Measurements from ENCODE around the gene UCN3. TPM values are rescaled to one million over a fixed set of nuclear protein-coding genes. Genes with fewer than 3 reads are reported as not detected.
A peak's percentile ranks its signal among the peaks of the same experiment; 100 is the strongest.

The UCN3 gene
- total RNA-seq, 1 experiment from 2014 or later = not detected

- Histone ChIP-seq H3K27ac (ENCODE audit: insufficient read length, low read depth, low read length) (no peak overlapping the region), H3K79me1 (ENCODE audit: insufficient read depth, low read depth, low read length, poor library complexity, severe bottlenecking) (peaks cover 11% of the 10 kb centered on the region), H3T11ph (ENCODE audit: low read length) (no peak overlapping the region), H2AK5ac (ENCODE audit: insufficient read length, low read length) (no peak overlapping the region), H3K4ac (ENCODE audit: low read depth, low read length) (no peak overlapping the region), H4K5ac (ENCODE audit: insufficient read length, low read depth, low read length) (no peak overlapping the region), H3K79me2 (ENCODE audit: insufficient read depth, low read length) (peaks cover 23% of the 10 kb centered on the region; the same call in 1 of the 2 replicates), H2BK5ac (ENCODE audit: insufficient read length, low read length) (no peak overlapping the region), H2BK12ac (ENCODE audit: insufficient read length, low read depth, low read length) (no peak overlapping the region), H3K14ac (ENCODE audit: insufficient read depth, low read length) (no peak overlapping the region), H3K4me2 (ENCODE audit: insufficient read depth, insufficient read length, low read length) (no peak overlapping the region), H3K9ac (ENCODE audit: extremely low read depth, insufficient read length, low read length) (no peak overlapping the region), H3K18ac (ENCODE audit: insufficient read length, low read depth, low read length) (no peak overlapping the region), H3K23ac (ENCODE audit: insufficient read length, low read depth, low read length) (no peak overlapping the region), H3K23me2 (ENCODE audit: insufficient read length, low read depth, low read length, poor library complexity, severe bottlenecking) (no peaks in the 10 kb centered on the region), H2BK120ac (ENCODE audit: low read depth, low read length, poor library complexity, severe bottlenecking) (no peak overlapping the region), H4K8ac (replicated peaks; ENCODE audit: insufficient read length, low read depth, low read length) (no peak overlapping the region), H2AFZ (ENCODE audit: low read length) (no peak overlapping the region), H3K4me1 (ENCODE audit: insufficient read depth, low read length) (peaks cover 2% of the 10 kb centered on the region; the same call in 1 of the 2 replicates), H3K9me3 (ENCODE audit: control insufficient read depth, low read depth, low read length) (no peaks in the 10 kb centered on the region), H2BK15ac (ENCODE audit: low read depth, low read length) (no peak overlapping the region), H3K56ac (ENCODE audit: insufficient read length, low read depth, low read length) (no peak overlapping the region), H3K27me3 (ENCODE audit: insufficient read depth, low read length) (no peaks in the 10 kb centered on the region), H4K91ac (ENCODE audit: insufficient read length, low read depth, low read length) (no peak overlapping the region), H4K20me1 (ENCODE audit: control insufficient read depth, insufficient read depth, insufficient read length) (no peaks in the 10 kb centered on the region), H2BK20ac (ENCODE audit: low read depth, low read length, poor library complexity, severe bottlenecking) (no peak overlapping the region)
- H3K9me3 Mint-ChIP-seq = peaks cover 5 to 18% of the 10 kb centered on the region in 2 experiments; a peak in 3 of 5 replicates
- H3K36me3 Mint-ChIP-seq (ENCODE audit: insufficient read depth in 1 of 3, low read depth in 3 of 3) = peaks cover 0 to 21% (median 11%) of the 10 kb centered on the region in 3 experiments; a peak in 4 of 7 replicates
- H3K4me3 Mint-ChIP-seq = no peak overlapping the region
- no peak for DNase-seq
- H3K4me1 Mint-ChIP-seq = peaks cover 40 to 43% of the 10 kb centered on the region in 2 experiments
- WGBS (ENCODE audit: extremely low coverage, insufficient read length, low lambda C conversion rate) = no CpG with 5 or more reads among the region's 3 CpGs
- 0 out of 7 replicates have a peak overlapping the region, but pooled peaks of 1 of the 3 experiments have one; percentile 7 for H3K27ac Mint-ChIP-seq
- no peak for TF ChIP-seq CTCF (conservative IDR thresholded peaks at IDR 0.05)
- no peaks in the 10 kb centered on the region for H3K27me3 Mint-ChIP-seq (ENCODE audit: low read depth)
These were observed 54.8 kb downstream of the UCN3 start for GRCh38 chr10:5419466-5420094.

All from H9 (cell line).